NCI-H82 treated with DMSO at 0.1 percent for 48 hours (cell line): Measurements from ENCODE around the gene ZNF423.
A peak's percentile ranks its signal among the peaks of the same experiment; 100 is the strongest.

ENCODE experiments used
- DNase-seq: peaks from one replicate; lab custom pipeline; 2025; ENCODE audit not compliant: unreplicated experiment; lab: John Stamatoyannopoulos, UW

Gene ZNF423

GRCh38 chr16:49502136-49502881 is 353.6 kb downstream of the ZNF423 start:
- no peak for DNase-seq

- no peak for DNase-seq
Measured at GRCh38 chr16:49499869-49500610, 355.9 kb downstream of the ZNF423 start.

GRCh38 chr16:49499414-49499785 is 356.5 kb downstream of the ZNF423 start:
- DNase-seq = no peak

- DNase-seq = peak; percentile 24
Measured at GRCh38 chr16:49498666-49499413, 357.1 kb downstream of the ZNF423 start.

GRCh38 chr16:49498264-49498663 is 357.6 kb downstream of the ZNF423 start:
- no peak for DNase-seq

GRCh38 chr16:49497466-49497865 is 358.4 kb downstream of the ZNF423 start:
- no peak for DNase-seq

GRCh38 chr16:49496656-49497055 is 359.3 kb downstream of the ZNF423 start:
- DNase-seq = no peak

GRCh38 chr16:49495596-49496355 is 360.1 kb downstream of the ZNF423 start:
- DNase-seq = no peak

GRCh38 chr16:49494891-49495566 is 360.9 kb downstream of the ZNF423 start:
- DNase-seq = no peak

GRCh38 chr16:49494474-49494873 is 361.4 kb downstream of the ZNF423 start:
- DNase-seq = no peak

GRCh38 chr16:49493836-49494235 is 362.1 kb downstream of the ZNF423 start:
- DNase-seq = no peak

GRCh38 chr16:49492896-49493626 is 362.9 kb downstream of the ZNF423 start:
- DNase-seq = no peak

- DNase-seq = no peak
Measured at GRCh38 chr16:49491771-49492761, 363.8 kb downstream of the ZNF423 start.

- DNase-seq = no peak
Measured at GRCh38 chr16:49491106-49491670, 364.7 kb downstream of the ZNF423 start.

- DNase-seq = no peak
Measured at GRCh38 chr16:49490321-49490705, 365.6 kb downstream of the ZNF423 start.

GRCh38 chr16:49489686-49490320 is 366.1 kb downstream of the ZNF423 start:
- no peak for DNase-seq

- DNase-seq = no peak
Measured at GRCh38 chr16:49488740-49489525, 367.0 kb downstream of the ZNF423 start.
